CD4-positive, alpha-beta T cell (primary cell): Measurements from ENCODE around the gene ANKLE1. TPM values are rescaled to one million over a fixed set of nuclear protein-coding genes. Genes with fewer than 3 reads are reported as not detected.
A peak's percentile ranks its signal among the peaks of the same experiment; 100 is the strongest.

Experiments used
- ATAC-seq: fragments of 200-7000 bp; cut with Tn5 transposase; one replicate; pipeline ENCODE4 v1.10.0; 2022; ENCODE audit warnings: mild to moderate bottlenecking; ENCODE audit not compliant: poor library complexity
- CTCF ChIA-PET: fragments of 350-600 bp; sonication (Branson Sonifier 250); formaldehyde crosslinking; loops from one replicate; lab custom pipeline; 2021; ENCODE audit warnings: antibody characterized with exemption, inconsistent platforms; lab: Charles Lee
- POLR2A ChIA-PET: fragments of 350-600 bp; sonication (Branson Sonifier 250); formaldehyde crosslinking; loops from one replicate; lab custom pipeline; 2021; ENCODE audit warnings: antibody characterized with exemption, inconsistent platforms; lab: Charles Lee
- DNase-seq, 14 experiments: peaks; one replicate each; pipeline ENCODE4 v3.0.0-alpha.2; 2013 to 2020; ENCODE audit warnings: mixed read lengths in 2 of 14
- H3K27ac ChIP-seq, 2 donors: one replicate each; pipeline versions ENCODE4 v1.5.1 to v1.7.0; 2013; ENCODE audit warnings: low read length in 2 of 2, low read depth in 1 of 2, mild to moderate bottlenecking in 1 of 2
- H3K27me3 ChIP-seq, 2 experiments: 1 replicate in 1 of 2; 2 replicates in 1 of 2; pipeline versions ENCODE4 v1.6.1 to v1.7.0; 2013; ENCODE audit warnings: low read length in 2 of 2, control low read depth in 1 of 2, mild to moderate bottlenecking in 1 of 2, moderate library complexity in 1 of 2; ENCODE audit not compliant: insufficient read depth in 2 of 2, control insufficient read depth in 1 of 2
- H3K36me3 ChIP-seq: one replicate; pipeline ENCODE4 v1.6.1; 2013; ENCODE audit warnings: low read length, control low read depth; ENCODE audit not compliant: insufficient read depth
- H3K4me1 ChIP-seq: one replicate; pipeline ENCODE4 v1.6.1; 2013; ENCODE audit warnings: low read length, control low read depth; ENCODE audit not compliant: insufficient read depth
- H3K4me3 ChIP-seq: one replicate; pipeline ENCODE4 v1.5.1; 2013; ENCODE audit warnings: mild to moderate bottlenecking, low read length, moderate library complexity
- H3K9me3 ChIP-seq, 2 experiments: 1 replicate in 1 of 2; 2 replicates in 1 of 2; pipeline versions ENCODE4 v1.6.1 to v1.7.0; 2013; ENCODE audit warnings: low read length in 2 of 2, mild to moderate bottlenecking in 2 of 2, control low read depth in 1 of 2, moderate library complexity in 1 of 2; ENCODE audit not compliant: control insufficient read depth in 1 of 2, insufficient read depth in 1 of 2
- H3K27ac Mint-ChIP-seq: one replicate; pipeline ENCODE4 v1.8.0; 2020; ENCODE audit warnings: mixed read lengths
- H3K27me3 Mint-ChIP-seq: one replicate; pipeline ENCODE4 v1.8.0; 2021; ENCODE audit warnings: mixed read lengths
- H3K36me3 Mint-ChIP-seq: one replicate; pipeline ENCODE4 v1.8.0; 2021; ENCODE audit warnings: low read depth, mixed read lengths
- H3K4me1 Mint-ChIP-seq: one replicate; pipeline ENCODE4 v1.8.0; 2021; ENCODE audit warnings: low read depth, mixed read lengths
- H3K4me3 Mint-ChIP-seq: one replicate; pipeline ENCODE4 v1.8.0; 2020; ENCODE audit warnings: mild to moderate bottlenecking, mixed read lengths
- H3K9me3 Mint-ChIP-seq: one replicate; pipeline ENCODE4 v1.8.0; 2020; ENCODE audit warnings: mixed read lengths
- intact Hi-C, 2 experiments: fragments of 100-400 bp; cut with DNase I in 1 of 2; cut with micrococcal nuclease in 1 of 2; formaldehyde crosslinking; loops; one replicate each; pipeline versions ENCODE4 v1.15.1 to v1.9.0; 2023 to 2025; cut with DNase I, micrococcal nuclease
- total RNA-seq, 174 experiments: library from RNA in 2 of 174; stranded (reverse) in 2 of 174; gene quantifications; one replicate each; pipeline ENCODE4 v1.2.3 and lab custom pipeline; 2021 to 2026
- TF ChIP-seq, protein P1 (sequence below): fragments of 200-600 bp; IDR thresholded peaks from one replicate; pipeline ENCODE4 v1.8.0; 2022; ENCODE audit warnings: antibody characterized with exemption, mild to moderate bottlenecking

Gene ANKLE1
- total RNA-seq, 2 experiments from 2014 or later: 0.85 to 1.9 TPM

DNA sequence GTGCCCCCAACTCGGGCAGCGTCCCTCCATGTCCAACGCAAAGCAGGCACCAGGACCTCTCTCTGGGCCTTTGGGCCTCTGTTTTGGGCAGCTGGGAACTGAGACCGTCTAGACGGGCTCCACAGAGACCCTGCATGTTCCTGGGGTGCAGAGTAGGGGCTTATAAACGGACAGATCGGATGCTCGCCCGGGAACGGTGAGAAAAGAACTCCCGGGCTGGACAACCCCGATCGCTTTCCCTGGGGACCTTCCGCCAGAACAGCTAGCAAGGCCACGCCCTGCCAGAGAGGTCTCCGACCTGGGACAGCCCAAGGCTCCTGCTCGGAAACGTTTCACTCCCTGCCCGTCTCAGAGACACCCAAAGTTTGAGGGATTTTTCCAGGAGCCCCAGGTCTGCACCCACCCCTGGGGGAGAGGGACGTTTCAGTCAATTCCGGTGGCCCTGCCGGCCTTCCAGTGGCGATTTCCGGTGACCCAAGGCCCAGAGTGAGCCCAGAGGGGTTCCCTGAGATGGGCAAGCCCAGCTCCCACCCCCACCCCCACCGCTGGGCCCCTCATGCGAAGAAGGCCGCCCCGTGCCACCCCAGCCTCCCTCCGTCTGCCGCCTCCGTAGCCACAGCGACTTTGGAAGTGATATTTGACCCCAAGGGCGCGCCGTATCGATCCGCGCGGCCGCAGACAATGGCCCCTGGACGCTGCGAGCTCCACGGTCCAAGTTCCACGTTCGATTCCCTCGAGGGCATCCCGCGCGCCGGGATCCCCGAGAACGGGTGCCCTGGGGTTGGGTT lies 37.7 kb upstream of the ANKLE1 start:
- H3K9me3 ChIP-seq: no peaks in the 10 kb centered on the region
- ChIA-PET CTCF (no interaction called here), POLR2A (interaction anchor here (0.6 to 1.9 kb wide), 4 partner anchors 23 to 37 kb away, joined by 3 to 5 read pairs (median 3); partner anchors contain the start of genes BABAM1 and USE1)
- peaks cover 17% of the 10 kb centered on the region for H3K4me1 ChIP-seq
- no peak overlapping the region for H3K27ac Mint-ChIP-seq
- H3K4me3 Mint-ChIP-seq: peak overlapping the region; percentile 74
- TF ChIP-seq, protein P1, sequence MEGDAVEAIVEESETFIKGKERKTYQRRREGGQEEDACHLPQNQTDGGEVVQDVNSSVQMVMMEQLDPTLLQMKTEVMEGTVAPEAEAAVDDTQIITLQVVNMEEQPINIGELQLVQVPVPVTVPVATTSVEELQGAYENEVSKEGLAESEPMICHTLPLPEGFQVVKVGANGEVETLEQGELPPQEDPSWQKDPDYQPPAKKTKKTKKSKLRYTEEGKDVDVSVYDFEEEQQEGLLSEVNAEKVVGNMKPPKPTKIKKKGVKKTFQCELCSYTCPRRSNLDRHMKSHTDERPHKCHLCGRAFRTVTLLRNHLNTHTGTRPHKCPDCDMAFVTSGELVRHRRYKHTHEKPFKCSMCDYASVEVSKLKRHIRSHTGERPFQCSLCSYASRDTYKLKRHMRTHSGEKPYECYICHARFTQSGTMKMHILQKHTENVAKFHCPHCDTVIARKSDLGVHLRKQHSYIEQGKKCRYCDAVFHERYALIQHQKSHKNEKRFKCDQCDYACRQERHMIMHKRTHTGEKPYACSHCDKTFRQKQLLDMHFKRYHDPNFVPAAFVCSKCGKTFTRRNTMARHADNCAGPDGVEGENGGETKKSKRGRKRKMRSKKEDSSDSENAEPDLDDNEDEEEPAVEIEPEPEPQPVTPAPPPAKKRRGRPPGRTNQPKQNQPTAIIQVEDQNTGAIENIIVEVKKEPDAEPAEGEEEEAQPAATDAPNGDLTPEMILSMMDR: no peak
- H3K27me3 Mint-ChIP-seq: peaks cover 5% of the 10 kb centered on the region
- ATAC-seq: no peak
- H3K9me3 Mint-ChIP-seq: no peaks in the 10 kb centered on the region
- no peak for DNase-seq
- intact Hi-C loops: no loop called here
- H3K36me3 ChIP-seq: no peaks in the 10 kb centered on the region
- no peaks in the 10 kb centered on the region for H3K36me3 Mint-ChIP-seq
- H3K27me3 ChIP-seq: no peaks in the 10 kb centered on the region
- H3K4me3 ChIP-seq: no peak overlapping the region
- H3K4me1 Mint-ChIP-seq: no peaks in the 10 kb centered on the region
- no peak overlapping the region for H3K27ac ChIP-seq

- Histone ChIP-seq H3K4me1 (peaks cover 17% of the 10 kb centered on the region), H3K4me3 (no peak overlapping the region), H3K9me3 (no peaks in the 10 kb centered on the region), H3K36me3 (no peaks in the 10 kb centered on the region), H3K27me3 (no peaks in the 10 kb centered on the region), H3K27ac (no peak overlapping the region)
- CTCF ChIA-PET: no interaction called here
- Mint-ChIP-seq H3K27ac (no peak overlapping the region), H3K9me3 (no peaks in the 10 kb centered on the region), H3K4me1 (no peaks in the 10 kb centered on the region), H3K36me3 (no peaks in the 10 kb centered on the region), H3K4me3 (peak overlapping the region; percentile 74), H3K27me3 (peaks cover 5% of the 10 kb centered on the region)
- TF ChIP-seq, protein P1: no peak
- POLR2A ChIA-PET: interaction anchor here (1.0 kb wide), 1 partner anchor 30 kb away, joined by 3 read pairs; the partner anchor contains the start of gene USE1
- intact Hi-C loops: no loop called here
- DNase-seq (peak in 3 of 14 experiments; percentile 32 to 55 (median 39)), ATAC-seq (peak; percentile 25)
Observed at GRCh38 chr19:17244618-17245534, 36.8 kb upstream of the ANKLE1 start.

DNA sequence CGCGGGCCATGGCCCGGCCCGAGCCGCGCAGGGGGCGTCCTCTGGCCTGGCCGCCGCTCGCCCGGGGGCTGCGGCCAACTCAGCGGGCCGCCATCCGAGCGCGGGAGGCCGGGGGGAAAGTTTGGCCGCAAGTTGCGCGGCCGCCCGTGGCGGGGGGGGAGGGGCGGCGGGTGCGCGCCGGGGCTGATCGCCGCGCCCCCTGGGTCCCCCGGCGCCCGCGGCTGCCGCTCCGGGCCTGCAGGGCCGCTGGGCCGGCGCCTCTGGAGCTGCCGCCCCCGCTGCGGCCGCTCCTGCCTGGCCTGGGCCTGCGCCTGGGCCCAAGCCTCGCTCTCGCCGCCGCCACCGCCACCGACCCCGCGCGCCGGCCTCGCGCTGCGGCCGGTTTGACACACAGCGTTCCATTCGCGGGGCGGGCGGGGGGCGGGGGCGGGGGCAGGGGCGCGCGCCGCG lies 36.1 kb upstream of the ANKLE1 start, which contains the start of gene NR2F6:
TSS of gene NR2F6 (minus strand) at position 385 of the 450 bp plus-strand sequence. CDS start 699 bp downstream, outside the sequence.
- Mint-ChIP-seq H3K27ac (no peak within 1 kb of the TSS), H3K4me3 (peak within 1 kb of the TSS; percentile 91), H3K4me1 (no peaks in the 10 kb centered on the region), H3K9me3 (no peaks in the 10 kb centered on the region), H3K27me3 (peaks cover 5% of the 10 kb centered on the region), H3K36me3 (no peaks in the 10 kb centered on the region)
- POLR2A ChIA-PET: no interaction called here
- H3K36me3 ChIP-seq: no peaks in the 10 kb centered on the region
- peaks cover 17% of the 10 kb centered on the region for H3K4me1 ChIP-seq
- DNase-seq: no peak
- TF ChIP-seq, protein P1: no peak
- intact Hi-C loops: no loop called here
- no peaks in the 10 kb centered on the region for H3K27me3 ChIP-seq
- no peak within 1 kb of the TSS for H3K27ac ChIP-seq
- peak within 1 kb of the TSS; percentile 67 for H3K4me3 ChIP-seq
- ATAC-seq: peak; percentile 30
- CTCF ChIA-PET: no interaction called here
- no peaks in the 10 kb centered on the region for H3K9me3 ChIP-seq
